ENCODE data around the gene ITGA6. TPM values are rescaled to one million over a fixed set of nuclear protein-coding genes. Genes with fewer than 3 reads are reported as not detected.
A peak's percentile ranks its signal among the peaks of the same experiment; 100 is the strongest.

Gene ITGA6
- total RNA-seq, 1 experiment from 2014 or later, result 27.8 TPM

GRCh38 chr2:172465417-172466334, 38.3 kb downstream of the ITGA6 start:
- no TSS peak for BruUV-seq (replicated peaks)
- H3K27ac Mint-ChIP-seq (ENCODE audit: unreplicated experiment), result peak overlapping the region; percentile 65
- ChIA-PET POLR2A (no interaction called here), CTCF (interaction anchor here (0.7 to 1.1 kb wide), 7 partner anchors 24 to 338 kb away, joined by 3 to 5 read pairs (median 3); partner anchors contain the start of gene ITGA6)
- peaks cover 37% of the 10 kb centered on the region for H3K4me1 Mint-ChIP-seq (ENCODE audit: low read depth, unreplicated experiment)
- H3K36me3 Mint-ChIP-seq (ENCODE audit: insufficient read depth, unreplicated experiment), result peaks cover 18% of the 10 kb centered on the region
- H3K27me3 Mint-ChIP-seq (ENCODE audit: insufficient read depth, unreplicated experiment), result no peaks in the 10 kb centered on the region
- peak; percentile 79 for DNase-seq
- Histone ChIP-seq H3K4me1 (peaks cover 10% of the 10 kb centered on the region), H3K9me3 (no peaks in the 10 kb centered on the region), H3K4me3 (ENCODE audit: low read depth, low read length) (peak overlapping the region; percentile 22), H3K27me3 (replicated peaks; ENCODE audit: control insufficient read depth, insufficient read depth, low read length) (no peaks in the 10 kb centered on the region), H3K36me3 (ENCODE audit: control insufficient read depth, insufficient read depth, low read length) (no peaks in the 10 kb centered on the region)
- intact Hi-C loops (cut with micrococcal nuclease; ENCODE audit: unreplicated experiment), result loop anchor here (1.0 to 10.0 kb wide), 6 partner anchors 37 to 761 kb away; no protein-coding TSS in a partner anchor
- peak overlapping the region; percentile 74 for H3K4me3 Mint-ChIP-seq (ENCODE audit: unreplicated experiment)
- peak; percentile 87 to 89 for TF ChIP-seq CTCF (IDR thresholded peaks at IDR 0.05; ENCODE audit: insufficient read depth in 1 of 2, low read depth in 1 of 2, low read length in 1 of 2, severe bottlenecking in 1 of 2, unreplicated experiment in 1 of 2)
- no peaks in the 10 kb centered on the region for H3K9me3 Mint-ChIP-seq (ENCODE audit: unreplicated experiment)

GRCh38 chr2:172467382-172467781, 40.0 kb downstream of the ITGA6 start:
- Mint-ChIP-seq H3K9me3 (ENCODE audit: unreplicated experiment) (no peaks in the 10 kb centered on the region), H3K27ac (ENCODE audit: unreplicated experiment) (no peak overlapping the region), H3K4me3 (ENCODE audit: unreplicated experiment) (no peak overlapping the region), H3K4me1 (ENCODE audit: low read depth, unreplicated experiment) (peaks cover 31% of the 10 kb centered on the region), H3K36me3 (ENCODE audit: insufficient read depth, unreplicated experiment) (peaks cover 30% of the 10 kb centered on the region), H3K27me3 (ENCODE audit: insufficient read depth, unreplicated experiment) (no peaks in the 10 kb centered on the region)
- CTCF ChIA-PET, result interaction anchor here (0.6 to 1.4 kb wide), 3 partner anchors 126 to 340 kb away, joined by 3 to 5 read pairs (median 4); no protein-coding TSS in a partner anchor
- H3K4me3 ChIP-seq (ENCODE audit: low read depth, low read length), result no peak overlapping the region
- intact Hi-C loops (cut with micrococcal nuclease; ENCODE audit: unreplicated experiment), result loop anchor here (1.0 to 10.0 kb wide), 3 partner anchors 17 to 763 kb away; no protein-coding TSS in a partner anchor
- BruUV-seq (replicated peaks), result no TSS peak
- POLR2A ChIA-PET, result no interaction called here
- H3K4me1 ChIP-seq, result peaks cover 3% of the 10 kb centered on the region; the same call in 1 of the 2 replicates
- no peaks in the 10 kb centered on the region for H3K9me3 ChIP-seq
- peak in 1 of 2 experiments; percentile 59 for TF ChIP-seq CTCF (IDR thresholded peaks at IDR 0.05; ENCODE audit: insufficient read depth in 1 of 2, low read depth in 1 of 2, low read length in 1 of 2, severe bottlenecking in 1 of 2, unreplicated experiment in 1 of 2)
- no peaks in the 10 kb centered on the region for H3K36me3 ChIP-seq (ENCODE audit: control insufficient read depth, insufficient read depth, low read length)
- no peaks in the 10 kb centered on the region for H3K27me3 ChIP-seq (replicated peaks; ENCODE audit: control insufficient read depth, insufficient read depth, low read length)
- peak in 1 of 2 experiments; percentile 20 for DNase-seq

- Mint-ChIP-seq H3K4me3 (ENCODE audit: unreplicated experiment) (no peak overlapping the region), H3K36me3 (ENCODE audit: insufficient read depth, unreplicated experiment) (peaks cover 22% of the 10 kb centered on the region), H3K27ac (ENCODE audit: unreplicated experiment) (no peak overlapping the region), H3K9me3 (ENCODE audit: unreplicated experiment) (no peaks in the 10 kb centered on the region), H3K27me3 (ENCODE audit: insufficient read depth, unreplicated experiment) (no peaks in the 10 kb centered on the region), H3K4me1 (ENCODE audit: low read depth, unreplicated experiment) (no peaks in the 10 kb centered on the region)
- Histone ChIP-seq H3K4me1 (no peaks in the 10 kb centered on the region), H3K4me3 (ENCODE audit: low read depth, low read length) (no peak overlapping the region), H3K36me3 (ENCODE audit: control insufficient read depth, insufficient read depth, low read length) (no peaks in the 10 kb centered on the region), H3K9me3 (no peaks in the 10 kb centered on the region), H3K27me3 (replicated peaks; ENCODE audit: control insufficient read depth, insufficient read depth, low read length) (no peaks in the 10 kb centered on the region)
- DNase-seq, result no peak
- CTCF ChIA-PET, result no interaction called here
- POLR2A ChIA-PET, result no interaction called here
- no peak for TF ChIP-seq CTCF (IDR thresholded peaks at IDR 0.05; ENCODE audit: insufficient read depth in 1 of 2, low read depth in 1 of 2, low read length in 1 of 2, severe bottlenecking in 1 of 2, unreplicated experiment in 1 of 2)
- intact Hi-C loops (cut with micrococcal nuclease; ENCODE audit: unreplicated experiment), result no loop called here
- BruUV-seq (replicated peaks), result no TSS peak
Observed at GRCh38 chr2:172470958-172471922, 43.9 kb downstream of the ITGA6 start.
